ENCODE data around the gene MAJIN. TPM values are rescaled to one million over a fixed set of nuclear protein-coding genes. Genes with fewer than 3 reads are reported as not detected.

The MAJIN gene
- total and polyA plus RNA-seq, 9 of the 15 experiments (the other 6 are each of a cell fraction or from before 2014, with no cell fraction given) = 0.17 to 0.83 (median 0.24) TPM; not detected in 2

DNA sequence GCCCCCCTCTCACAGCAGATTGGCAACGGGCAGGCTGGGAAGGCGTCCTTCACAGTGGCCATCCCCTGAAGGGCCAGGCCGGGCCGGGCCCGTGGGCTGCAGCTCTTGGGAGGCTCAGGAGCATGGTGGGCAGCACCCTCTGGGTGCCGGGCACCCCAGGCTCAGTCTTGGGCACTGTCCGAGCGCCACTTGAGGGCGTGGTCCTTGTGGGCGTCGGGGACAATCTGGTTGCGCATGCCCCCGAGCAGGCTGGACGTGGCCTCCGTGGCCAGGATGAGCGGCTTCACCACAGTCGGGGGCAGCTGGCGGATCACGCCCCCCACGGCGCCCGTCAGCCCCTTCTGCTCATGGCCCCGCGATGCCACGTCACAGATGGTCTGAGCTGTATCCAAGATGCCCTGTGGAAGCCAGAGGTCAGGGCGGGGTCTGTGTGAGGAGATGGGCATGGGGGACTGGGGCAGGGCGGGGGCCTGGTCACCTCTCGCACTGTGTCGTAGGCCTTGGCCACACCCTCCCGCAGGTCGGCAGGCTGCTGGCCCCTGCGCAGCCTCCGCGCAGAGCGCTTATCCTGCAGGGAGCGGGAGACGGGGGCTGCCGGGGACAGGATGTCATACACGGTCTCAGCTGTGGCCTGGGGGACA, 77.0 kb downstream of the MAJIN start (continued):
- peak; percentile 37; the same call in 1 of the 2 replicates for TF ChIP-seq SP1 (CRISPR knock-in tag; IDR thresholded peaks at IDR 0.05)
- TF ChIP-seq MCM5 (IDR thresholded peaks at IDR 0.05; ENCODE audit: low read depth) = no peak
- 0 out of 2 replicates have a peak, but pooled peaks have one; percentile 15 for TF ChIP-seq RBFOX2 (IDR thresholded peaks at IDR 0.05; ENCODE audit: low read depth, low read length)
- TF ChIP-seq SMARCB1 (IDR thresholded peaks at IDR 0.05; ENCODE audit: insufficient read length, low read depth) = no peak
- TF ChIP-seq CBX2 (IDR thresholded peaks at IDR 0.05; ENCODE audit: insufficient read depth, low read length, poor library complexity, severe bottlenecking) = no peak
- TF ChIP-seq HNRNPL (IDR thresholded peaks at IDR 0.05; ENCODE audit: low read depth, low read length) = peak; percentile 54; the same call in 1 of the 2 replicates

DNA sequence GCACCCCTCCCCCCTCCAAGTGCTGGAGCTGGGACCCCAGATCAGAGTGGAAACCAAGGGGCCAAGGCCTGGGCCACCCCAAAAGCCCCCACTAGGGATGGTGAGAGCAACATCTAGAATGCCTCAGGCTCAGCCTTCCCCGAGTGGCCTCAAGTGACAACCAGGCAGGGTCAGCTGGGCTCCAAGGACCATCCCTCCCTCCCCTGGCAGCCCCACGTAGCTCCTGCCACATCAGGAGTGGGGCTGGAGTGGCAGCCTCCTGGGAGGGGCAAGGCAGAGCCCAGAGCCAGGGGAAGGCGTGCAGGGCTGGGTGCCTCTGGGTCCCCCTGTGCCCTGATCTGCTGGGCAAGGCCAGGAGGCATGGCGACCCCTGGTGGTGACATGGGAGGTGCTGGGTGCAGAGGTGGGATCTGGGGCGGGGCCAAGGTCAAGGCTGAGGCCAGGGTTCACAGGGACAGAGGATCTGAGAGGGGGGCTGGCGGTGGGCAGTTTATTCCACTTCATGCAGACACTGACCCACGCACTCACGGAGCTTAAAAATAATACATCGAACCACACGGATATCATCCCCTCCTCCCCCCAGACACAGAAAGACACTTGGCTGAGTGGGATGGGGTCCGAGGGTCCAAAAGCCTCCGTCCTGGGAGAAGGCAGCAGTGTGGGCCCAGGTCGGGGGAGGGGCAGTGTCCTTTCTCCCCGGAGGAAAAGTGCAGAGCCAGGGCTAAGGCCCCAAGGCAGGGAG, 77.7 kb downstream of the MAJIN start:
- peaks cover 13 to 73% of the 10 kb centered on the region in 2 experiments; a peak in 4 of 5 replicates for H3K4me1 ChIP-seq (replicated peaks in 1 of 2; ENCODE audit: control insufficient read depth in 2 of 2, insufficient read depth in 2 of 2, low read length in 2 of 2)
- H4K20me1 ChIP-seq (replicated peaks; ENCODE audit: control insufficient read depth, insufficient read depth, low read length) = no peaks in the 10 kb centered on the region
- in situ Hi-C loops (cut with MboI) (loop anchor here (5.0 kb wide), 2 partner anchors 47 to 107 kb away; no protein-coding TSS in a partner anchor), intact Hi-C loops (cut with micrococcal nuclease) (loop anchor here (1.0 to 5.0 kb wide), 2 partner anchors 47 to 107 kb away; no protein-coding TSS in a partner anchor)
- H3K4me2 ChIP-seq (ENCODE audit: insufficient read depth, low read length) = no peak overlapping the region
- CTCF ChIA-PET (ENCODE audit: low intra/inter-chr PET ratio) = interaction anchor here (0.5 to 3.4 kb wide), 4 partner anchors 15 to 207 kb away, joined by 3 to 39 read pairs (median 8); no protein-coding TSS in a partner anchor
- DNase-seq (ENCODE audit: extremely low read depth in 1 of 4, low spot score in 3 of 4) = peak; percentile 84 to 91 (median 87)
- H3K79me2 ChIP-seq (ENCODE audit: control insufficient read depth, insufficient read depth, low read length) = no peaks in the 10 kb centered on the region
- WGBS (ENCODE audit: insufficient coverage, low coverage, missing lambda C conversion rate) = 17% methylated on average over 13 of the region's 14 CpGs
- no peaks in the 10 kb centered on the region for H3K9me3 ChIP-seq (replicated peaks; ENCODE audit: control insufficient read depth, insufficient read depth, low read depth, low read length)
- no peaks in the 10 kb centered on the region for H3K27me3 ChIP-seq (ENCODE audit: control insufficient read depth in 2 of 2, insufficient read depth in 2 of 2, low read length in 2 of 2)
- no peak overlapping the region; the same call in 2 of the 3 replicates for H3K27ac ChIP-seq (ENCODE audit: extremely low read depth, low read depth, low read length)
- no TSS peak for BruUV-seq (replicated peaks)
- peak overlapping the region in 1 of 2 experiments; percentile 77; a peak in 2 of 4 replicates for H3K9ac ChIP-seq (ENCODE audit: insufficient read depth in 1 of 2, low read depth in 2 of 2, low read length in 2 of 2)
- no peak overlapping the region for H2AFZ ChIP-seq (ENCODE audit: low read depth, low read length)
- no peak overlapping the region for H3K4me3 ChIP-seq
- H3K9me1 ChIP-seq (ENCODE audit: control insufficient read depth, insufficient read depth, low read length) = no peaks in the 10 kb centered on the region
- ATAC-seq = peak; percentile 93
- FAIRE-seq = peak; percentile 83
- peaks cover 41% of the 10 kb centered on the region; the same call in 2 of the 3 replicates for H3K36me3 ChIP-seq (ENCODE audit: control insufficient read depth, insufficient read depth, low read length)
- POLR2A ChIA-PET = no interaction called here
- TF ChIP-seq GABPB1 (CRISPR knock-in tag; IDR thresholded peaks at IDR 0.05) (peak; percentile 50; the same call in 1 of the 2 replicates), HDGF (IDR thresholded peaks at IDR 0.05) (peak; percentile 99), YY1 (IDR thresholded peaks at IDR 0.05; ENCODE audit: borderline replicate concordance in 1 of 3, control insufficient read depth in 1 of 3, extremely low read depth in 1 of 3, insufficient read depth in 3 of 3, insufficient read length in 1 of 3, insufficient replicate concordance in 2 of 3, low read depth in 1 of 3, low read length in 2 of 3) (peak in 1 of 3 experiments; percentile 52), RCOR1 (IDR thresholded peaks at IDR 0.05; ENCODE audit: borderline replicate concordance in 1 of 2, low read depth in 2 of 2, low read length in 2 of 2) (0 out of 4 replicates have a peak, but pooled peaks of 1 of the 2 experiments have one; percentile 45), MAZ (CRISPR knock-in tag; conservative IDR thresholded peaks at IDR 0.05 in 1 of 2, IDR thresholded peaks at IDR 0.05 in 1 of 2) (peak; percentile 74 to 79)
- TF ChIP-seq, protein P1, sequence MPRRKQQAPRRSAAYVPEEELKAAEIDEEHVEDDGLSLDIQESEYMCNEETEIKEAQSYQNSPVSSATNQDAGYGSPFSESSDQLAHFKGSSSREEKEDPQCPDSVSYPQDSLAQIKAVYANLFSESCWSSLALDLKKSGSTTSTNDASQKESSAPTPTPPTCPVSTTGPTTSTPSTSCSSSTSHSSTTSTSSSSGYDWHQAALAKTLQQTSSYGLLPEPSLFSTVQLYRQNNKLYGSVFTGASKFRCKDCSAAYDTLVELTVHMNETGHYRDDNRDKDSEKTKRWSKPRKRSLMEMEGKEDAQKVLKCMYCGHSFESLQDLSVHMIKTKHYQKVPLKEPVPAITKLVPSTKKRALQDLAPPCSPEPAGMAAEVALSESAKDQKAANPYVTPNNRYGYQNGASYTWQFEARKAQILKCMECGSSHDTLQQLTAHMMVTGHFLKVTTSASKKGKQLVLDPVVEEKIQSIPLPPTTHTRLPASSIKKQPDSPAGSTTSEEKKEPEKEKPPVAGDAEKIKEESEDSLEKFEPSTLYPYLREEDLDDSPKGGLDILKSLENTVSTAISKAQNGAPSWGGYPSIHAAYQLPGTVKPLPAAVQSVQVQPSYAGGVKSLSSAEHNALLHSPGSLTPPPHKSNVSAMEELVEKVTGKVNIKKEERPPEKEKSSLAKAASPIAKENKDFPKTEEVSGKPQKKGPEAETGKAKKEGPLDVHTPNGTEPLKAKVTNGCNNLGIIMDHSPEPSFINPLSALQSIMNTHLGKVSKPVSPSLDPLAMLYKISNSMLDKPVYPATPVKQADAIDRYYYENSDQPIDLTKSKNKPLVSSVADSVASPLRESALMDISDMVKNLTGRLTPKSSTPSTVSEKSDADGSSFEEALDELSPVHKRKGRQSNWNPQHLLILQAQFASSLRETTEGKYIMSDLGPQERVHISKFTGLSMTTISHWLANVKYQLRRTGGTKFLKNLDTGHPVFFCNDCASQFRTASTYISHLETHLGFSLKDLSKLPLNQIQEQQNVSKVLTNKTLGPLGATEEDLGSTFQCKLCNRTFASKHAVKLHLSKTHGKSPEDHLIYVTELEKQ (CRISPR knock-in tag; IDR thresholded peaks at IDR 0.05) = no peak
- TF ChIP-seq, protein P2, sequence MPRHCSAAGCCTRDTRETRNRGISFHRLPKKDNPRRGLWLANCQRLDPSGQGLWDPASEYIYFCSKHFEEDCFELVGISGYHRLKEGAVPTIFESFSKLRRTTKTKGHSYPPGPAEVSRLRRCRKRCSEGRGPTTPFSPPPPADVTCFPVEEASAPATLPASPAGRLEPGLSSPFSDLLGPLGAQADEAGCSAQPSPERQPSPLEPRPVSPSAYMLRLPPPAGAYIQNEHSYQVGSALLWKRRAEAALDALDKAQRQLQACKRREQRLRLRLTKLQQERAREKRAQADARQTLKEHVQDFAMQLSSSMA (CRISPR knock-in tag; IDR thresholded peaks at IDR 0.05) = no peak

Measured in K562 (cell line).